ENCODE results near the gene CNNM2. TPM values are rescaled to one million over a fixed set of nuclear protein-coding genes. Genes with fewer than 3 reads are reported as not detected.
"Not testable (repeated sequence)": the region's sequence is repeated elsewhere in the genome, so short reads cannot be mapped to it uniquely, and the experiment has no call there.

The CNNM2 gene
- total RNA-seq, 1 donor from 2014 or later: 3.0 TPM

DNA sequence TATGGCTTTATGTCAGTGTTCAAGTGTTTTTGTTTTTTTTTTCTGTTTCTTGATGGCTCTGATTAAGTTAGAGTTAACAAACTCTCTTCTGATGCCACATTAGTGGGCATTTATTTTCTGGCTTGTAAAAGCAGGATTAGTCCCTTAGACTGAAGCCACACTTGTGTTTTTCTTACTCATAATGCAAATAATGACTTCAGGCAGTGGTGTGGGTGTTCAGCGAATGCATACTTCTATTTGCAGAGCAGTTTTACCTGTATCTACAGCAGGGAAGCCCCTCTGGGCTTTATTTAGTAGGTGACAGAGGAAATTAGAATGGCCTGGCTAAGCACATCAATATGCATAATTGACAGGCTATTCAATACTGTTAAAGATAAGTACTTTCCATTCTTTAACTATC, 79.9 kb downstream of the CNNM2 start:
- ATAC-seq: no peak
- intact Hi-C loops (cut with DNase I): no loop called here
- no peak for DNase-seq (ENCODE audit: missing footprints)

GRCh38 chr10:102998399-102998907, 80.4 kb downstream of the CNNM2 start:
- ATAC-seq: no peak
- intact Hi-C loops (cut with DNase I): no loop called here
- DNase-seq (ENCODE audit: missing footprints): no peak

- DNase-seq (ENCODE audit: missing footprints); intact Hi-C loops (cut with DNase I); ATAC-seq: not testable (repeated sequence)
Measured at GRCh38 chr10:103000050-103000449, 82.0 kb downstream of the CNNM2 start.

GRCh38 chr10:103007017-103007416, 88.9 kb downstream of the CNNM2 start:
- no peak for DNase-seq (ENCODE audit: missing footprints)

GRCh38 chr10:103013416-103013815, 95.3 kb downstream of the CNNM2 start:
- intact Hi-C loops (cut with DNase I): no loop called here
- DNase-seq (ENCODE audit: missing footprints): no peak
- ATAC-seq: no peak

More at GRCh38 chr10:103007017-103007416, 88.9 kb downstream of the CNNM2 start:
- intact Hi-C loops (cut with DNase I): no loop called here
- ATAC-seq: no peak

DNA sequence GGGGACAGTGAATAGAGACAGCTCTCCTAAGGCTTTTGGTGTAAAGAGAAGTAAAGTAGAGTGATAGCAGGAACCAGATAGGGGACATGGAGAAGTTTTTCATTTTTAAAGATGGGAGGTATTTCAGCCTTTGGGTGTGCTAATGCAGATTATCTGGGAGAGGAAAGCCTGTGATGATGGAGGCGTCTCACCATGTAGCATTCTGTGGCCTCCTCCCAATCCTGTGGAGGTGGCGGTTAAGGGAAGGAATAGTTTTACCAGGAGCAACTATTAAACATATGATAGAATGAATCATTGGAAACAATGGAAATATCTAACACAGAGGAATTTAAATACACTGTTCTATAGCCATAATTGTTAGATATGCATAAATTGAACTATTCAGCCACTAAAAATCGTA, 101.3 kb downstream of the CNNM2 start:
- ATAC-seq: no peak
- intact Hi-C loops (cut with DNase I): no loop called here
- no peak for DNase-seq (ENCODE audit: missing footprints)

- intact Hi-C loops (cut with DNase I): no loop called here
- ATAC-seq: no peak
Measured at GRCh38 chr10:103021150-103021899, 103.2 kb downstream of the CNNM2 start.

GRCh38 chr10:103021900-103022293, 103.8 kb downstream of the CNNM2 start:
- intact Hi-C loops (cut with DNase I): no loop called here
- ATAC-seq (no peak), DNase-seq (ENCODE audit: missing footprints) (no peak)

More at GRCh38 chr10:103021150-103021899, 103.2 kb downstream of the CNNM2 start:
- no peak for DNase-seq (ENCODE audit: missing footprints)

- DNase-seq (ENCODE audit: missing footprints) (no peak), ATAC-seq (no peak)
- intact Hi-C loops (cut with DNase I): no loop called here
Measured at GRCh38 chr10:103025696-103026095, 107.6 kb downstream of the CNNM2 start.

- ATAC-seq: no peak
- intact Hi-C loops (cut with DNase I): no loop called here
- DNase-seq (ENCODE audit: missing footprints): no peak
Measured at GRCh38 chr10:103038570-103038969, 120.5 kb downstream of the CNNM2 start.

DNA sequence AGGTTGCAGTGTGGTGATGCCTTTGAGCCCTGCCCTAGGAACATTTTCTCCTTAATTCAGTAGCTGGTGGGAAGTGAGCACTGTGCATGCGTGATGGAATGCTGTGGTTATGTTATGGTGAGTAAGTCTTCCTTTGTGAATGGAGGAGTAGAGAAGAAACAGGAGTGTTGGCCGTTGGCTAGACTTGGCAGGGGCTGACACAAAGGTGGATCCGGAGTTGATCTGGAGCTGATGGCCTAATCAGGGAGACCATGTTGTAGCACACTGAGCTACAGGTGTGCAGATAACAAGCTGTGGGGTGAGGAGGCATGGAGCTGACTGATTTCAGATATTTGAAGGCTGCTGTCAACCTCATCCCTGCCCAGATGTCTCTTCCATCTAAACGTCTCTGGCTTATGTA, 122.3 kb downstream of the CNNM2 start:
- no peak for ATAC-seq
- no peak for DNase-seq (ENCODE audit: missing footprints)
- intact Hi-C loops (cut with DNase I): no loop called here

GRCh38 chr10:103041391-103041790, 123.3 kb downstream of the CNNM2 start:
- ATAC-seq (no peak), DNase-seq (ENCODE audit: missing footprints) (no peak)
- intact Hi-C loops (cut with DNase I): no loop called here

DNA sequence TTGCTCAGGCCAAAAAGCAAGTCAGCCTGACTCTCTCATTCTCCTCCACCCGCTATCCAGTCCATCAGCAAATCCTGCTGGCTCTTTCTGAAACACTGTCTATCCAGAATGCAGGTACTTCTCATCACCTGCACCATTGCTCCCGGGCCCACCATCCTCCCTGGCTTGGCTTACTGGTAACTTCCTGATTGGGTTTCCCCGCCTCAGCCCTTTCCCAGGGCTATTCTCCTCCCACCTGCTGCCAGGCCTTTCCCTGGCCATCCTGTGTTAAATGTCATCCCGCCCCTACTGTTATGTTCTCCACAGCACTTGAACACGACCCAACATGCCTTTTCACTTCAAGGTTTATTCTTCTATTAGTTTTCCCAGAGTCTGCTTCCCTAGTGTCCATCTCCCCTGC, 124.0 kb downstream of the CNNM2 start:
- intact Hi-C loops (cut with DNase I): no loop called here
- DNase-seq (ENCODE audit: missing footprints) (no peak), ATAC-seq (no peak)

DNA sequence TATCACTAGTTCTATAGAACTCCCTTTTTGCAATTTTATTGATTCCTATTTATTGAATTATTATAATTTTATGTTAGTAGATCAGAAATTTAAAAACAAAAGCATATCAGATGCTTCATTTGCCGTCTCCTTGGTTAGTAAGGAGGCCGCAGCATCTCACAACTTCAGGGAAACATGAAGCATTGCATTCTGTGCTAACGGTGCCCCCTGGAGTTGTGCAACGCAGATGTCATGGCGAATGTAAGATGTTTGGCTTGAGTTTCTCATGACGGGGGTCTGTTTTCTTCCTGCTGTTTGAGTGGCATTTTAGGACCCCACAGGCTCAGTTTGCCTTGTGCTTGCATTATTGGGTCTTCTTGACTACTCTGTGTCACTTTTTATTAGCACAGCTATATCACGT, 124.8 kb downstream of the CNNM2 start:
- DNase-seq (ENCODE audit: missing footprints) (no peak), ATAC-seq (no peak)
- intact Hi-C loops (cut with DNase I): no loop called here

GRCh38 chr10:103044942-103045489, 126.9 kb downstream of the CNNM2 start:
- DNase-seq (ENCODE audit: missing footprints) (no peak), ATAC-seq (no peak)
- intact Hi-C loops (cut with DNase I): no loop called here

- DNase-seq (ENCODE audit: missing footprints): no peak
- ATAC-seq: no peak
- intact Hi-C loops (cut with DNase I): no loop called here
Measured at GRCh38 chr10:103045961-103046360, 127.9 kb downstream of the CNNM2 start.

DNA sequence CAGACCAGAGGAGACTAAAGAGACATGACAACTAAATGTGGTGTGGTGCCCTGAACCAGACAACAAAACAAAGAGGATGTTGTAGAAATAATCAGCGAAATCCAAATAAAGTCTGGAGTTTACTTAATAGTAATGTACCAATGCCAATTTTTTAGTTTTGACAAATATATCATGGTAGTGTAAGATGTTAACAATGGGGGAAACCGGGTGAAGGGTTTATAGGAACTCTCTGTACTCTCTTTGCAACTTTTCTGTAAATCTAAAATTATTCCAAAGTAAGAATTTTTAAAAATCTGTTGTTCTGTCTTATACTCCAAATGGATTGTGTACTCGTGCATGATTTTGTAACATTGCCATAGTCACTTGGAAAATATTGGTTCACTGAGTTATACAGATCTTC, 129.3 kb downstream of the CNNM2 start:
- ATAC-seq: no peak
- intact Hi-C loops (cut with DNase I): no loop called here
- no peak for DNase-seq (ENCODE audit: missing footprints)

DNA sequence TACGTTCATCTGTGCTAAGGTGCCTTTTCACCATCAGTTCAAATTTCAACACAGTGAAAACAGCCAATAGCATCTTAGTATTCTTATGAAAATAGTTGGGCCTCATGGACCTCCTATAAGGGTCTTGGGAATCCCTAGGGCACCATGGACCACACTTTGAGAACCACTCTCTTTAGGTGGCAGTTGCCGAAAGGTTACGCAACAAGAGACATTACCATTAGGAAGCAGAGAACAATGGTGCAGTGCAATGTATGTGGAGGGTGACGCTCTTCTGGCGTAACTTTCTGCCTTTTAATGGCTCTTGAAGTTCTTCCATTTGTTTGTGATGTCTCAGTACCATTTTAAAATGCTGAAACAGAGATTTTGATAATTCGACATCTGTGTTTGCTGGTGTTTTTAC, 131.1 kb downstream of the CNNM2 start:
- no peak for ATAC-seq
- DNase-seq (ENCODE audit: missing footprints): no peak
- intact Hi-C loops (cut with DNase I): no loop called here

- peak; percentile 89 for ATAC-seq
- DNase-seq (ENCODE audit: missing footprints): peak; percentile 78
- intact Hi-C loops (cut with DNase I): no loop called here
Measured at GRCh38 chr10:103053659-103054581, 135.8 kb downstream of the CNNM2 start.

All from Right ventricle myocardium inferior (tissue), 1 donor.